ENCODE measurements around the gene SLC25A11. TPM values are rescaled to one million over a fixed set of nuclear protein-coding genes. Genes with fewer than 3 reads are reported as not detected.
"Not testable (repeated sequence)": the region's sequence is repeated elsewhere in the genome, so short reads cannot be mapped to it uniquely, and the experiment has no call there.

Gene SLC25A11
- total RNA-seq, 1 donor from 2014 or later: 68.9 TPM

DNA sequence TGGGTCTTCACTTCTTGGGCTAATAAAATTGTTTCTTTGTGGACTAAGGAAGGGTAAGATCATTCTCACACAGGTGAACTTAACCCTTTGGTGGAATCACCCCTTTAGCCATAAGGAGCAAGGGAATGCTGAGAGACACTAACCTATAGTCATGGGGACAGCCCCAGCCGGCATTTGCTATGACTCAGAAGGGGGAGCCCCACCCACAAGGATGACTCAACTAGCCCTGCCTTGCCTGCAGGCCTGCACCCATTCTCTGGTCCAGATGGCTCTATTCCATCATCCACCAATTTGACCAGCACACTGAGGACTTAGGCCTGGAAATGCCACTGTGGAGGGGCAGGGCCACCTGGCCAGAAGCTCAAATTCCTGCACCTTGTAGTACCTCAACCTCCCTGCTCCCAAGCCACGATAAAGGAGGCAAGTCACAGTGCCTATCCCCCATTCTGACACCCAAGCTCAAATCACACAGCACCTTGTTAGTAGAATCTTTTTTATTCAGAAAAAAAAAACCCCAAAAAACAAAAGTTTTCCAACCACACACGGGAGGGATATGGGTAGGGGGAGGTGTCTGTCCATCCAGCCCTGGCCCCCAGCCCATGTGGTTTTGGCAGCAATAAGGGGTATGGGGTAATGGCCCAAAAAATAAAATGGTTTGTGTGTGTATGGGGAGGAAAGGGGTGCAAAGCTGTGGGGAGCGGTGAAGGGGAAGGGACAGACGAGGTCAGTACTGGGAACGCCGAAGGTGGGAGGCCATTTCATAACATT is 5.5 kb upstream of the SLC25A11 start:
- DNase-seq (ENCODE audit: low spot score): peak; percentile 74

DNA sequence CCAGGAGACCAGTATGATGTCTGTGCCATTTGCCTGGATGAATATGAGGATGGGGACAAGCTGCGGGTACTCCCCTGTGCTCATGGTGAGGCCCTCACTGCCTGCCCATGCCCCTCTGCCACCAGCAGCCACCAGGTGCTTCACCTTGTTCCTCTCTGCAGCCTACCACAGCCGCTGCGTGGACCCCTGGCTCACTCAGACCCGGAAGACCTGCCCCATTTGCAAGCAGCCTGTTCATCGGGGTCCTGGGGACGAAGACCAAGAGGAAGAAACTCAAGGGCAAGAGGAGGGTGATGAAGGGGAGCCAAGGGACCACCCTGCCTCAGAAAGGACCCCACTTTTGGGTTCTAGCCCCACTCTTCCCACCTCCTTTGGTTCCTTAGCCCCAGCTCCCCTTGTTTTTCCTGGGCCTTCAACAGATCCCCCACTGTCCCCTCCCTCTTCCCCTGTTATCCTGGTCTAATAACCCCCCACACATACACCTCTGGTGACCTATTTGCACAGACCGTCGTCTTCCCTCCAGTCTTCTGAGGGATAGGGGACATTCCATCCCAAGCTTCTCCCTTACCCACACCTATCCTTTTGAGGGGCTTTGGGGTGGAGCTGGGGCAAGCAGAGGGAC is 4.8 kb upstream of the SLC25A11 start:
- no peak for DNase-seq (ENCODE audit: low spot score)

DNA sequence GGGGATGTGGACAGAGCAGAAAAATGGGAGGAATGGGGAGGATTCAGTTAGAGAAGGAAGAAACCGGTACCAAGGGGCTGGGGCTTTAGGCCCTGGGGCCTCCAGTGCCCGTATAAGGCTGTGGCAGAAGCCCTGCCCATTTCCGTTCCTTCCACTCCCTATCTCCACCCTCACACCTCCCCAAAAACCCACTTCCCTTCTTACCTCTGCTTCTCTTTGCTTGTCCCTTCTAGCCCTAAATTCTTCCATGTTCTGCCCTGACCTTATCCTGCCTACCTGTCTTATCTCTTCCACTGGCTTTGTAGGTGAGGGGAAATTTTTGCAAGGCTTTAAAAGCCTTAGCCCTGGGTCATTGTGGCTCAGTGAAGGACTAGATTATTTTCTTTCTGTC is 4.3 kb upstream of the SLC25A11 start:
- DNase-seq (ENCODE audit: low spot score): no peak

DNA sequence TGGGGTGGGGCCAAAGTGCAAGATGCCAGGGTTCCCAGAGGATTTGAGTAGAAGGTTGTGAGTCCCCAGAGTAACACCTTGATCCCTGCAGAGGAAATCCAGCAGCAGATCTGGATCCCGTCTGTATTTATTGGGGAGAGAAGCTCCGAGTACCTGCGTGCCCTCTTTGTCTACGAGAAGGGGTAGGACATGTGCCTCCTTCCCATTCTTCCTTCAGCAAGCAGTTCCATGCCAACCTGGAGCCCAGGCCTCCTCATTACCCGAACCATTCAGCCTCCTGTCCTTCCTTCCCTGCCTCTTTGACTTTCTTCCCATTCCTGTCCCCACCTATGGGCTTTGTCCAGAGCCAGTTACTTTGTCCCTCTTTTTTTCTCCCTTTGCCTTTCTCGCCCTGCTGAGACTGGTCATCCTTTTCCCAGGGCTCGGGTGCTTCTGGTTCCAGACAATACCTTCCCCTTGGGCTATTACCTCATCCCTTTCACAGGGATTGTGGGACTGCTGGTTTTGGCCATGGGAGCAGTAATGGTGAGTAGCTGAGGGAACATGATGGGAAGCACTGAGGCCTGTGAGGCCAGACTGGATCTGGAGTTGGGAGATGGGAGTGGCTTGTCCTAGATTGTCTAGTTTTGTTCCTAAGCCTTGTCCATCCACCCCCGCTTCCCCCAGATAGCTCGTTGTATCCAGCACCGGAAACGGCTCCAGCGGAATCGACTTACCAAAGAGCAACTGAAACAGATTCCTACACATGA is 3.1 kb upstream of the SLC25A11 start:
- DNase-seq (ENCODE audit: low spot score): no peak

DNA sequence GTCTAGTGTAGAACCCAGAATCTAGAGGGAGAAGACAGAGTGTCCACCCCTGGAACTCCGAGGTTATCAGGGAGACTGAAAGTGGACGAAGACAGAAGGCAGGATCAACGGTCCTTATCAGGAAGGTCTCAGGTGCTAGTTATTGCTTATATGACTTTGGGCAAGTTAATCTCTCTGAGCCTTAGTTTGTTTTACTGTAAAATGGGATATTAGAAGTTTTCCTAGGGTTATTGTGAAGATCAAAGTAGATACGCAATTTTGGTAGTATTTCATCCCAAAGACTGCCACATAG is 1.4 kb upstream of the SLC25A11 start:
- DNase-seq (ENCODE audit: low spot score): no peak

DNA sequence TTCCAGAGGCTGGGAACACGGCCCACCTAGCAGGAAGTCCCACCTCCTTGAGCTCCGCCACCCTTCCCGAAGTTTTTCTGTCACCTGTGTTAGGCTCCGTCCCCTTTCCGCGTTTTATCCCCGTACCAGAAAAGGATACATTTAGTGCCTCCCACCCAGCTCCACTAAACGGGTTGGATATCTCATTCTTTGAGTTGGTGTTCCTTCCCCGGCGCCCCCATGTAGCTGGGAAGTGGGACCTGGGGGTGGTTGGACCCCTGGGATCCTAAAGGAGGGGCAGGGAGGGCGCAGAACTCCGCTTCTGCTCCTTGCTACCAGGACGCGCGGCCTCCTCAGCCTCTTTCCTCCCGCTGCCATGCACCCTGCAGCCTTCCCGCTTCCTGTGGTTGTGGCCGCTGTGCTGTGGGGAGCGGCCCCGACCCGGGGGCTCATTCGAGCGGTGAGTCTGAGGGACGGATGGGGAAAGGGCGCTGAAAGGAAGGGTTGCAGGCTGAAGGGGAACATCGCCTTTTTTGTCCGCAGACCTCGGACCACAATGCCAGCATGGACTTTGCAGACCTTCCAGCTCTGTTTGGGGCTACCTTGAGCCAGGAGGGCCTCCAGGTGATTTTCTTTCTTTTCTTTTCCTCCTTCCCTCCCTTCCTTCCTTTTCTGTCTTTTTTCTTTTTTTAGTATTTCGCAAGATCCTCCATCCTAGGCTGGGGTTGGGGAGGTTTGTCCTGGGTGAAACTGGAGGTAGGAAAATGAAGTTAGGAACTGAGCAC is 891 bp upstream of the SLC25A11 start:
- peak; percentile 82 for DNase-seq (ENCODE audit: low spot score)

DNA sequence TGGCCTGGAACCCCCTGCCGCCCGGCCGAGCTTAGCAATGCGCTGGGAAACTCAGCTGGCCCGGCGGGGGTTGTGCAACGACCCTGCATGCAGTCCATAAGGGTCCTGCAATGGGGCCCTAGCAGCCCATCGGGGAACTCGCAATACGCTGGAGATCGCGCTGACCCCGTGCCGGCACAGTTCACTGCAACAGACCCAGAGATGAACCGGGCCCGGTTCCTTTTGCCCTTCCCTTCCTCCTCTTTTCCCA is 375 bp downstream of the SLC25A11 start:
- DNase-seq (ENCODE audit: low spot score): no peak

DNA sequence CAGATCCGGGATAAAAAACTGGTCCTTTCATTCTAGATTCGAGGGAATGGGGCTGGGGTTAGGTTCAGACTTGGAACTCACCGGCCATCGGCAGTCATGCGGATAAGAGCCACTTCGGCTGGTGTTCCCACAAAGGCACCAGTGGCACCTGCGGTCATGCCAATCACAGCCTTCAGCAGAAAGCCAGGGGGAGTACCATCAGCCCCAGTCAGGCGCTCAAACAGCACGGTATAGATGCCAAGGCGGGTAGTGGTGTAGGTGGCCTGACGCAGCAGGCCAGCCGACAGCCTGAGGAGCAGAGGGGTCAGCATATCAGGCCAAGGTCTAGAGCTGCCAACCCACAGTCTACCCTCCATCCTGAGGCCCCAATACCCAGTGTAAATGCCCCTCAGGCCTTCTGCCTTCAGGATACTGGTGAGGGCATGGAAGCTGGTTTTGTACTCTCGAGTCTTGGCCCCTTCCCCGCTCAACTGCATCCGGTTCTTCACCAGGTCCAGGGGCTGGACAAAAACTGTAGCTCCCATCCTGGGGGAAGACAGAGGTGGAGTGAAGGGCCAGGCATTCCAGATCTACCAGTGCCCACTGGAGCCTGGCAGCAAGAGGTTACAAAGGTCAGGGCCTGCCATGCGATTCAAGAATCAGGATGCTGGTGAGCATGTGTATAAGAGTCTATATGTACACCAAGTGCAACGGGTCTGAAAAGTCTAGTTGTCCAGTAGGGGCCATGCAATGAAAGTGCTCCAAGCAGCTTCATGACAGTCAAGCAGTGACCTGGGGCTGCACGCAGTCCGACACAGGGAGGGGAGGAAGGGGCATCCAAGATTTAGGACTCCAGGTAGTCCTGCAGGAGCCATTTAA is 929 bp downstream of the SLC25A11 start:
- no peak for DNase-seq (ENCODE audit: low spot score)

DNA sequence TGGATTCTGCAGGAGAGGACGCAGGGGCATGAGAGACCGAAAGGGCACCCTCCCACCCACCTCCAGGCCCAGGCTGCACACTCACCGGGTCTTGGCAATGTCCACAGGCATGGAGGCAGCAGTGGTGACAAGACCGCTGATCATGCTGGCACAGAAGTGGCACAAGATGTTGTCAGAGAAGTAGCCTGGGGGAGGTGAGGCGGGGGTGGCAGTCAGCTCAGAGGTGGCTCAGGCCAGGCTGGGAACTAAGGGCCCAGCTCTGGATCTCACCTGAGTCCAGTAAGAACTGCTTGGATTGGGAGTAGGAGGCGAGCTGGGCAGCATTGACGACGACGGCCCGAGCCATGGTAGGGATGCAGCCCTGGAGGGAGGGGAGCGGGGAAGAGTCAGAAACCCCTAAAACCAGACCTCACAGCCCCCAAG is 1.8 kb downstream of the SLC25A11 start:
- DNase-seq (ENCODE audit: low spot score): no peak

DNA sequence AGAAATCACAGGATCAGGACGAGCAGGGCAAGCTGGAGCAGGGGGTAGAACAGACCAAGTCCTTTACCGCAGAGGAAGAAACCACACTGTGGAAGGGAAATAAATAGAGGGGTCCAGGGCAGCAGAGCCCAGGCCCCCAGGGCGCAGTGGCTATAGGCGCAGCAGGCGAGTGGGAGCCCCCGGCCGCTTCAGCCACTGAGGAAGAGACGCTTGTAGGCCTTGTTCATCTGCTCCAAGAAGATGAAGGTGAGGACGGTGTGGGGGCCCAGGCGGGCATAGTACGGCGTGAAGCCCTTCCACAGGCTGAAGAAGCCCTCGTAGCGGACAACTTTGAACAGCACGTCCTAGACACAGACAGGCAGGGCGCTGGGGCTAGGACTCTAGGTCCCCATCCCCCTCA is 2.3 kb downstream of the SLC25A11 start:
- DNase-seq (ENCODE audit: low spot score): no peak

DNA sequence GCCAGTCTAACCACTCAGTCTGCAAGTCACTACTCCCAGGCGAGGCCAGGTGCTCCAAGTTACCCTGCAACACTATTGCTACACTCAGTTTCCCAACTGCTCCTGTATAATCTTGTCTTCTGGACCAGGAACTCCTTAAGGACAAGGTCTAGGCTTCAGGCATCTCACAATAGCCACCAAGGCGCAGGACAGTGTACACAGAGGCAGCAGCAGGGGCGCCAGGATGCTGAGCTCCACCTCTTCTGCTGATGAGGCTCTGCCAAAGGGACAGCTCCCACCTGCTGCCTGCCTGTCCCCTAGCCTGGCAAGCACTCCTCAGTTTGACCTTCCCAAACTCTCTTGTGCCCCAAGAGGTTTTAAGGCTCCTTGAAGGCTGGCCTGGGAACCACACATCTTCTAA is 3.4 kb downstream of the SLC25A11 start:
- no peak for DNase-seq (ENCODE audit: low spot score)

DNA sequence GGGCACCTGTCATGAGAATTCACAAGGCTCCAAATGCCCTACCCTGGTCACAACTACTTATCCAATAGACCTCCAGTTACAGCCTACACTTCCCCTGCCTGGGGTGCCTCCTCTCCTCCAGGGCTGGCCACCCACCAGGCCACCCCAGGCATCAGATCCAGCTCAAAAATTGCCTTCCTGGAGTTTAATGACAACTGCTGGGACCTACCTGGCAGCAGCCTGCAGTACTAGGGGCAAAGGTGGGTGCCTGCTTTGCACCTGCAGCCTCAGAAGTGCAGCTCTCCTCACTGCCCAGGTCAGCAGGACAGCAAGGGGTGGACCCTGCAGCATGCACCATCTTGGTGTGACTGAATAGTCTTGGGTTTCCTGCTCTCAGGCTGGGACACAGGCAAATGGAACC is 4.2 kb downstream of the SLC25A11 start:
- DNase-seq (ENCODE audit: low spot score): no peak

DNA sequence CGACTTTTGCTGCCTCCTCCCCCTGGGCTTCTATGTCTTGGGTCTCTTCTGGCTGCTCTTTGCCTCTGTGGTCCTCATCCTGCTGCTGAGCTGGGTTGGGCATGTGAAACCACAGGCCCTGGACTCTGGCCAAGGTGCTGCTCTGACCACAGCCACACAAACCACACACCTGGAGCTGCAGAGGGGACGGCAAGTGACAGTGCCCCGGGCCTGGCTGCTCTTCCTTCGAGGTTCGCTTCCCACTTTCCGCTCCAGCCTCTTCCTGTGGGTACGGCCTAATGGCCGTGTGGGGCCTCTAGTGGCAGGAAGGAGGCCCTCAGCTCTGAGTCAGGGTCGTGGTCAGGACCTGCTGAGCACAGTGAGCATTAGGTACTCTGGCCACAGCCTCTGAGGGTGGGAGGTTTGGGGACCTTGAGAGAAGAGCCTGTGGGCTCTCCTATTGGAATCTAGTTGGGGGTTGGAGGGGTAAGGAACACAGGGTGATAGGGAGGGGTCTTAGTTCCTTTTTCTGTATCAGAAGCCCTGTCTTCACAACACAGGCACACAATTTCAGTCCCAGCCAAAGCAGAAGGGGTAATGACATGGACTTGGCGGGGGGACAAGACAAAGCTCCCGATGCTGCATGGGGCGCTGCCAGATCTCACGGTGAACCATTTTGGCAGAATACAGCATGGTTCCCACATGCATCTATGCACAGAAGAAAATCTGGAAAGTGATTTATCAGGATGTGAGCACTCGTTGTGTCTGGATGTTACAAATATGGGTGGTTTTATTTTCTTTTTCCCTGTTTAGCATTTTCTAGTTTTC is 5.5 kb downstream of the SLC25A11 start:
- DNase-seq (ENCODE audit: low spot score): no peak

DNA sequence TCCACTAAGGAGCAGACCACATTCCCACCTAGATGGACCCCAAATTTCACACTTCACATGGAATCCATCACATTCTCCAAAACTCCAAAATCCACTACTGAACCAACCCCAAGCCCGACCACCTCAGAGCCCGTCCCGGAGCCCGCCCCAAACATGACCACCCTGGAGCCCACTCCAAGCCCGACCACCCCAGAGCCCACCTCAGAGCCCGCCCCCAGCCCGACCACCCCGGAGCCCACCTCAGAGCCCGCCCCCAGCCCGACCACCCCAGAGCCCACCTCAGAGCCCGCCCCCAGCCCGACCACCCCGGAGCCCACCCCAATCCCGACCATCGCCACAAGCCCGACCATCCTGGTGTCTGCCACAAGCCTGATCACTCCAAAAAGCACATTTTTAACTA is 6.2 kb downstream of the SLC25A11 start:
- DNase-seq (ENCODE audit: low spot score): no peak

DNA sequence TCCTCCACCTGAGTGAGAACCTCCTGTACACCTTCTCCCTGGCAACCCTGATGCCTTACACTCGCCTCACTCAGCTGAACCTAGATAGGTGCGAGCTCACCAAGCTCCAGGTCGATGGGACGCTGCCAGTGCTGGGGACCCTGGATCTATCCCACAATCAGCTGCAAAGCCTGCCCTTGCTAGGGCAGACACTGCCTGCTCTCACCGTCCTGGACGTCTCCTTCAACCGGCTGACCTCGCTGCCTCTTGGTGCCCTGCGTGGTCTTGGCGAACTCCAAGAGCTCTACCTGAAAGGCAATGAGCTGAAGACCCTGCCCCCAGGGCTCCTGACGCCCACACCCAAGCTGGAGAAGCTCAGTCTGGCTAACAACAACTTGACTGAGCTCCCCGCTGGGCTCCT is 7.1 kb downstream of the SLC25A11 start:
- no peak for DNase-seq (ENCODE audit: low spot score)

DNA sequence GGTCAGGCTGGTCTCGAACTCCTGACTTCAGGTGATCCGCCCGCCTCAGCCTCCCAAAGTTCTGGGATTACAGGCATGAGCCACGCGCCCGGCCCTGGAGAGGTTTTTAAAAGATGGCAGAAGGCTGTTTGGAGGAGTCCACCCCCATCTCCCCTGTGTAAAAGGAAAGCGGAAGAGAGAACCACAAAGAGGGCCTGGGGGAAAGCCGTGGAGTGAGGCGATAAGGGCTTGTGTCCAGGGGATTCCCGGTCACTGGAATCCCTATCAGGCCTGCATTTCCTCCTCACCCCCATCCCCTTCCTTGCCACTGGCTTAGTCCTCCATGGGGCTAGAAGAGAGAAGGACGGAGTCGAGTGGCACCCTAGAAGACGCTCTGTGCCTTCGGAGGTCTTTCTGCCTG is 7.9 kb downstream of the SLC25A11 start, which contains the start of gene GP1BA:
TSS of gene GP1BA (plus strand) at position 315 of the 400 bp plus-strand sequence. CDS start 328 bp downstream, outside the sequence.
- no peak for DNase-seq (ENCODE audit: low spot score)

DNA sequence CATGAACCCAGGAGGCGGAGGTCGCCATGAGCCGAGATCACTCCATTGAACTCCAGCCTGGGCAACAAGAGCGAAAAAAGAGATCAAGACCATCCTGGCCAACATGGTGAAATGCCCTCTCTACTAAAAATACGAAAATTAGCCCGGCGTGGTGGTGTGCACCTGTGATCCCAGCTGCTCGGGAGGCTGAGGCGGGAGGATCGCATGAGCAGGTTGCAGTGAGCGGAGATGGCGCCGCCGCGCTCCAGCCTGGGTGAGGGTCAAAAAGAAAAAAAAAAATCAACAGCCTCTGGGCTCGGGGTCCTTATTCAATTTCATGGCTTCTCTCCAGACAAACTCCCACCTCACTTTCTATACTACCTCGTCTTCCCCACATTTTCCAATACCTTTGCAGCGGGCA is 11.0 kb downstream of the SLC25A11 start:
- no peak for DNase-seq (ENCODE audit: low spot score)

DNA sequence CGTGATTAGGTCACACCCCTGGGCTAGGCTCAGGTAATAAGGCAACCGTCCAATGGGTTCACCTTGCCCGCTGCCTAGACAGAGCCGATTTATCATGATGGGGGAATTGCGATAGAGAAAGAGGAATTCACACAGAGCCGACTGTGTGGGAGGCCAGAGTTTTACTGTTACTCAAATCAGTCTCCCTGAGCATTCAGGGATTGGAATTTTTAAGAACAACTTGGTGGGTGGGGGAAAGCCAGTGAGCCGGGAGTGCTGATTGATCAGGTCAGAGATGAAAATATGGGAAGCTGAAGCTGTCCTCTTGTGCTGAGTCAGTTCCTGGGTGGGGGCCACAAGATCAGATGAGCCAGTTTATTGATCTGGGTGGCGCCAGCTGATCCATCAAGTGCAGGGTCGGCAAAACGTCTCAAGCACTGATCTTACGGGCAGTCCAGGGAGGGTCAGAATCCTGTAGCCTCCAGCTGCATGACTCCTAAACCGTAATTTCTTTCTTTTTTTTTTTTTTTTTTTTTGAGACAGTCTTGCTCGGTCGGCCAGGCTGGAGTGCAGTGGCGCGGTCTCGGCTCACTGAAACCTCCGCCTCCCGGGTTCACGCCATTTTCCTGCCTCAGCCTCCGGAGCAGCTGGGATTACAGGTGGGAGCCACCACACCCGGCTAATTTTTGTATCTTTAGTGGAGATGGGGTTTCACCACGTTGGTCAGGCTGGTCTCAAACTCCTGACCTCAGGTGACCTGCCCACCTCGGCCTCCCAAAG is 13.1 kb downstream of the SLC25A11 start:
- DNase-seq (ENCODE audit: low spot score): not testable (repeated sequence)

DNA sequence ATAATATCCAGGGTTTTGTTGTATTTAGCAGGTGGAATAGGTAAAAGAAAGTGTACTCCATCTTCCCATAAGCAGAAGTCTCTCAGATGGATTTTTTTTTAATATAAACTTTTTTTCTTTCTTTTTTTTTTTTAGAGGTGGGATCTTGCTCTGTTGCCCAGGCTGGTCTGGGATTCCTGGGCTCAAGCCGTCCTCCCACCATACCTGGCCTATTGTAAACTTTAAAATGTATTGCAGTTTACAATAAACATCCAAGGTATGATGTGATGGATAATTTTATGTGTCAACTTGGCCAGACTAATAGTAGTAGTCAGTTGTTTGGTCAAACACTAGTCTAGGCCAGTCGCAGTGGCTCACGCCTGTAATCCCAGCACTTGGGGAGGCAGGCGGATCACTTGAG is 18.5 kb downstream of the SLC25A11 start:
- DNase-seq (ENCODE audit: low spot score): no peak

Measured in mucosa of gallbladder (tissue), 1 donor.